Measurements from ENCODE around the gene BAZ2A.

Gene BAZ2A

GRCh38 chr12:56568146-56568545 lies 62.0 kb downstream of the BAZ2A start:
- no peak overlapping the region for H3K4me3 ChIP-seq (ENCODE audit: low read depth, low read length)
- no peak overlapping the region for H3K9ac ChIP-seq
- no peaks in the 10 kb centered on the region for H3K36me3 ChIP-seq (ENCODE audit: control insufficient read depth, insufficient read depth, low read length)
- peaks cover 2% of the 10 kb centered on the region for H3K4me1 ChIP-seq
- no peak overlapping the region for H3K27ac ChIP-seq
- H3K4me2 ChIP-seq (ENCODE audit: low read length): no peak overlapping the region
- no peak for TF ChIP-seq CTCF (IDR thresholded peaks at IDR 0.05)
- H3K27me3 ChIP-seq (ENCODE audit: control insufficient read depth, insufficient read depth, low read length): no peaks in the 10 kb centered on the region
- H2AFZ ChIP-seq: no peak overlapping the region
- no peaks in the 10 kb centered on the region for H3K9me3 ChIP-seq (ENCODE audit: control insufficient read depth, low read length)
- H3K79me2 ChIP-seq: no peaks in the 10 kb centered on the region

- peaks cover 2% of the 10 kb centered on the region for H3K4me1 ChIP-seq
- H3K36me3 ChIP-seq (ENCODE audit: control insufficient read depth, insufficient read depth, low read length): no peaks in the 10 kb centered on the region
- H3K27me3 ChIP-seq (ENCODE audit: control insufficient read depth, insufficient read depth, low read length): no peaks in the 10 kb centered on the region
- H3K27ac ChIP-seq: peak overlapping the region; percentile 66
- no peak overlapping the region for H2AFZ ChIP-seq
- H3K4me3 ChIP-seq (ENCODE audit: low read depth, low read length): no peak overlapping the region
- no peaks in the 10 kb centered on the region for H3K9me3 ChIP-seq (ENCODE audit: control insufficient read depth, low read length)
- H3K4me2 ChIP-seq (ENCODE audit: low read length): no peak overlapping the region
- no peaks in the 10 kb centered on the region for H3K79me2 ChIP-seq
- no peak for TF ChIP-seq CTCF (IDR thresholded peaks at IDR 0.05)
- H3K9ac ChIP-seq: no peak overlapping the region
These were observed 64.5 kb downstream of the BAZ2A start for GRCh38 chr12:56565510-56566101.

GRCh38 chr12:56551070-56551469 lies 79.1 kb downstream of the BAZ2A start:
- no peaks in the 10 kb centered on the region for H3K36me3 ChIP-seq (ENCODE audit: control insufficient read depth, insufficient read depth, low read length)
- H3K4me3 ChIP-seq (ENCODE audit: low read depth, low read length): no peak overlapping the region
- no peak for TF ChIP-seq CTCF (IDR thresholded peaks at IDR 0.05)
- peaks cover 6% of the 10 kb centered on the region for H3K79me2 ChIP-seq
- no peak overlapping the region for H2AFZ ChIP-seq
- H3K27ac ChIP-seq: no peak overlapping the region
- H3K4me2 ChIP-seq (ENCODE audit: low read length): no peak overlapping the region
- no peaks in the 10 kb centered on the region for H3K27me3 ChIP-seq (ENCODE audit: control insufficient read depth, insufficient read depth, low read length)
- no peak overlapping the region for H3K9ac ChIP-seq
- H3K4me1 ChIP-seq: no peaks in the 10 kb centered on the region
- H3K9me3 ChIP-seq (ENCODE audit: control insufficient read depth, low read length): no peaks in the 10 kb centered on the region

- H3K27me3 ChIP-seq (ENCODE audit: control insufficient read depth, insufficient read depth, low read length): no peaks in the 10 kb centered on the region
- no peak overlapping the region for H3K27ac ChIP-seq
- no peak overlapping the region for H3K4me3 ChIP-seq (ENCODE audit: low read depth, low read length)
- no peaks in the 10 kb centered on the region for H3K36me3 ChIP-seq (ENCODE audit: control insufficient read depth, insufficient read depth, low read length)
- no peak for TF ChIP-seq CTCF (IDR thresholded peaks at IDR 0.05)
- H3K4me1 ChIP-seq: no peaks in the 10 kb centered on the region
- no peak overlapping the region for H3K4me2 ChIP-seq (ENCODE audit: low read length)
- H3K79me2 ChIP-seq: peaks cover 6% of the 10 kb centered on the region
- no peak overlapping the region for H3K9ac ChIP-seq
- H2AFZ ChIP-seq: no peak overlapping the region
- no peaks in the 10 kb centered on the region for H3K9me3 ChIP-seq (ENCODE audit: control insufficient read depth, low read length)
These were observed 83.4 kb downstream of the BAZ2A start for GRCh38 chr12:56546680-56547079.
